Ishikawa (cell line): Measurements from ENCODE around the gene PPP1R26.

ENCODE experiments used
- CEBPB ChIP-seq: IDR thresholded peaks from 2 replicates; pipeline ENCODE4 v1.6.1; 2012
- CREB1 ChIP-seq: IDR thresholded peaks from 2 replicates; pipeline ENCODE4 v1.6.1; 2012; ENCODE audit warnings: low read depth
- EGR1 ChIP-seq: IDR thresholded peaks from 2 replicates; pipeline ENCODE4 v1.6.1; 2012
- EP300 ChIP-seq: IDR thresholded peaks from 2 replicates; pipeline ENCODE4 v1.6.1; 2012; ENCODE audit warnings: borderline replicate concordance
- FOXM1 ChIP-seq: IDR thresholded peaks from 2 replicates; pipeline ENCODE4 v1.6.1; 2012; ENCODE audit warnings: low read depth, borderline replicate concordance
- MAX ChIP-seq: IDR thresholded peaks from 2 replicates; pipeline ENCODE4 v1.6.1; 2012
- NFIC ChIP-seq: IDR thresholded peaks from 2 replicates; pipeline ENCODE4 v1.6.1; 2012
- RAD21 ChIP-seq: IDR thresholded peaks from 2 replicates; pipeline ENCODE4 v1.6.1; 2012; ENCODE audit warnings: low read depth
- REST ChIP-seq: IDR thresholded peaks from 2 replicates; pipeline ENCODE4 v1.6.1; 2012; ENCODE audit warnings: low read depth, mild to moderate bottlenecking
- TAF1 ChIP-seq: IDR thresholded peaks from 2 replicates; pipeline ENCODE4 v1.6.1; 2012; ENCODE audit warnings: low read depth, mild to moderate bottlenecking
- TCF12 ChIP-seq: IDR thresholded peaks from 2 replicates; pipeline ENCODE4 v1.6.1; 2012; ENCODE audit warnings: low read depth
- TEAD4 ChIP-seq: IDR thresholded peaks from 2 replicates; pipeline ENCODE4 v1.6.1; 2012
- USF1 ChIP-seq: IDR thresholded peaks from 2 replicates; pipeline ENCODE4 v1.6.1; 2012
- YY1 ChIP-seq: IDR thresholded peaks from 2 replicates; pipeline ENCODE4 v1.6.1; 2012; ENCODE audit warnings: low read depth
- ZBTB7A ChIP-seq: IDR thresholded peaks from 2 replicates; pipeline ENCODE4 v1.6.1; 2012; ENCODE audit warnings: low read depth

Gene PPP1R26

GRCh38 chr9:135515083-135515951, 35.7 kb downstream of the PPP1R26 start:
- TF ChIP-seq EP300 (no peak), TEAD4 (no peak), RAD21 (no peak), REST (no peak), CREB1 (no peak), CEBPB (no peak), TCF12 (no peak), EGR1 (no peak), MAX (no peak), FOXM1 (no peak), NFIC (no peak)

GRCh38 chr9:135516132-135516860, 36.7 kb downstream of the PPP1R26 start:
- TF ChIP-seq EP300, result no peak
- TF ChIP-seq EGR1, result no peak
- no peak for TF ChIP-seq YY1
- no peak for TF ChIP-seq TEAD4
- no peak for TF ChIP-seq CREB1
- TF ChIP-seq REST, result no peak
- TF ChIP-seq RAD21, result no peak

- TF ChIP-seq TAF1 (no peak), EP300 (no peak), FOXM1 (no peak), CREB1 (no peak), NFIC (no peak), EGR1 (no peak), YY1 (no peak), REST (no peak), RAD21 (no peak), TCF12 (no peak), USF1 (no peak), ZBTB7A (no peak), CEBPB (no peak), MAX (no peak), TEAD4 (no peak)
Observed at GRCh38 chr9:135517407-135517822, 37.8 kb downstream of the PPP1R26 start.

- no peak for TF ChIP-seq CREB1
- TF ChIP-seq NFIC, result no peak
- no peak for TF ChIP-seq TAF1
- no peak for TF ChIP-seq TEAD4
- no peak for TF ChIP-seq TCF12
- TF ChIP-seq RAD21, result no peak
- no peak for TF ChIP-seq FOXM1
- TF ChIP-seq MAX, result no peak
- TF ChIP-seq EP300, result no peak
- TF ChIP-seq USF1, result no peak
- no peak for TF ChIP-seq ZBTB7A
Observed at GRCh38 chr9:135519179-135519971, 39.8 kb downstream of the PPP1R26 start.
